Omental fat pad (tissue), 4 donors: Measurements from ENCODE around the gene ECSCR. TPM values are rescaled to one million over a fixed set of nuclear protein-coding genes. Genes with fewer than 3 reads are reported as not detected.

Experiments
- ATAC-seq: fragments of 150-250 bp; one replicate; pipeline ENCODE4 v1.9.1; 2016; ENCODE audit warnings: mild to moderate bottlenecking, moderate library complexity; ENCODE audit not compliant: low FRiP score
- DNase-seq: peaks from one replicate; pipeline ENCODE4 v3.0.0-alpha.2; 2019; ENCODE audit warnings: low spot score
- CTCF ChIP-seq, 3 donors: fragments of 450-650 bp; IDR thresholded peaks; one replicate each; pipeline ENCODE4 v1.5.1; 2016 to 2017; ENCODE audit warnings: antibody characterized with exemption in 3 of 3, mild to moderate bottlenecking in 3 of 3, moderate library complexity in 2 of 3
- total RNA-seq, 4 donors: library from RNA; depleted of rRNA; stranded (reverse); fragments of >200 nt; gene quantifications; one replicate each; pipeline ENCODE4 v1.1.0, GENCODE V29; 2016

The ECSCR gene
- total RNA-seq, 4 donors from 2014 or later = 17.9 to 57.4 (median 35.9) TPM

GRCh38 chr5:139468421-139468931 is 5.9 kb upstream of the ECSCR start:
- ATAC-seq (peak; percentile 41), DNase-seq (no peak)

GRCh38 chr5:139461698-139462097 is 845 bp downstream of the ECSCR start:
- no peak for DNase-seq
- no peak for TF ChIP-seq CTCF (IDR thresholded peaks at IDR 0.05)
- ATAC-seq = peak; percentile 62

More at GRCh38 chr5:139468421-139468931, 5.9 kb upstream of the ECSCR start:
- no peak for TF ChIP-seq CTCF (IDR thresholded peaks at IDR 0.05)

- ATAC-seq (no peak), DNase-seq (no peak)
- no peak for TF ChIP-seq CTCF (IDR thresholded peaks at IDR 0.05)
These were observed 1.4 kb downstream of the ECSCR start for GRCh38 chr5:139461176-139461575.

- no peak for TF ChIP-seq CTCF (IDR thresholded peaks at IDR 0.05)
- no peak for DNase-seq
- ATAC-seq = no peak
These were observed 2.1 kb downstream of the ECSCR start for GRCh38 chr5:139460455-139460854.

GRCh38 chr5:139459451-139459934 is 3.0 kb downstream of the ECSCR start:
- ATAC-seq = no peak
- no peak for DNase-seq
- TF ChIP-seq CTCF (IDR thresholded peaks at IDR 0.05) = no peak

GRCh38 chr5:139458580-139459407 is 3.7 kb downstream of the ECSCR start:
- peak; percentile 42 for ATAC-seq
- no peak for TF ChIP-seq CTCF (IDR thresholded peaks at IDR 0.05)
- no peak for DNase-seq
